ENCODE data around the gene TSPOAP1.

DNA sequence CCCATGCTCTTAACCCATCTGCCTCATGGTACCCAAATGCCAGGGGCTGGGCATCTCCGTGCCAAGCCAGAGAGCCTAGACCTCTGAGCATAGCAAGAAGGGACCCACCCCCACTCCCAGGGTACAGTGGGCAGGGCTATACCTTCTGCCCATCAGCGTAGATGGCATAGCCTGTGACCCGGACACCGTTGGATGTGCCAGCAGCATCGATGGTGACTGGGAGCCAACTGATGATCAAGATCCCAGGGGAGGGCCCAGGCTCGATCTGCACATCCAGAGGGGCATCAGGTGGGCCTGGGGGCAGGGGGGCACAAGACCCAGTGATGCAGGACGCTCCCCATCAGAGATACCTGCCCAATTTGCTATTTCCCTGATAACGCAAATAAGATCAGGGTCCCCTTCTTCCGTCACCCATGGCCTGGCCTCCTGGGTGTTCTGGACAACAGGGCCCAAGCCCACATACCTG, 17.1 kb downstream of the TSPOAP1 start:
- TF ChIP-seq POLR2A (IDR thresholded peaks at IDR 0.05) = no peak
- no peak for TF ChIP-seq EP300 (IDR thresholded peaks at IDR 0.05)
- no peak for TF ChIP-seq CTCF (IDR thresholded peaks at IDR 0.05)
- no peak for TF ChIP-seq POLR2AphosphoS5 (IDR thresholded peaks at IDR 0.05)
